Mucosa of descending colon (tissue), 3 donors: ENCODE measurements around the gene PLXNA4. TPM values are rescaled to one million over a fixed set of nuclear protein-coding genes. Genes with fewer than 3 reads are reported as not detected.

ENCODE experiments used
- ATAC-seq: fragments of 200-7000 bp; cut with Tn5 transposase; one replicate; pipeline ENCODE4 v1.9.1; 2020; ENCODE audit warnings: mild to moderate bottlenecking, moderate library complexity
- DNase-seq, 3 donors: peaks; one replicate each; pipeline ENCODE4 v3.0.0-alpha.2; 2020
- H3K36me3 ChIP-seq: fragments of 200-600 bp; one replicate; pipeline ENCODE4 v1.8.0; 2021; ENCODE audit warnings: low read depth, mild to moderate bottlenecking
- H3K4me1 ChIP-seq: fragments of 200-600 bp; one replicate; pipeline ENCODE4 v1.8.0; 2021; ENCODE audit warnings: low read depth, mild to moderate bottlenecking
- H3K4me3 ChIP-seq: fragments of 200-600 bp; one replicate; pipeline ENCODE4 v1.8.0; 2021; ENCODE audit warnings: mild to moderate bottlenecking
- H3K9me3 ChIP-seq: fragments of 200-600 bp; one replicate; pipeline ENCODE4 v1.8.0; 2021; ENCODE audit warnings: mild to moderate bottlenecking
- intact Hi-C, 2 donors: fragments of 100-400 bp; cut with DNase I in 1 of 2; cut with micrococcal nuclease in 1 of 2; formaldehyde crosslinking; loops; one replicate each; pipeline versions ENCODE4 v1.11.0 to v1.11.1; 2022; cut with DNase I, micrococcal nuclease
- total RNA-seq, 3 donors: library from RNA; stranded (reverse); fragmentation: NEBNext Ultra II Directional in 2 of 3; extraction: Animal tissue kit (Norgen Biotek cat#: 25700) in 2 of 3; gene quantifications; one replicate each; pipeline versions ENCODE4 v1.2.1 to v1.2.4, GENCODE V29; 2021 to 2023
- TF ChIP-seq, protein P1 (sequence below): fragments of 200-600 bp; IDR thresholded peaks from one replicate; pipeline ENCODE4 v1.8.0; 2022; ENCODE audit warnings: antibody characterized with exemption, mild to moderate bottlenecking
- donor health status: DM: no; HTN: no; CAD: no; lungs with moderate emphysema.
- donor health status: DM: no; HTN: no; CAD: no.
- donor health status: DM: no; HTN: yes; CAD: no.

PLXNA4 gene
- total RNA-seq, 3 donors from 2014 or later, result 0.78 to 3.5 (median 2.7) TPM

DNA sequence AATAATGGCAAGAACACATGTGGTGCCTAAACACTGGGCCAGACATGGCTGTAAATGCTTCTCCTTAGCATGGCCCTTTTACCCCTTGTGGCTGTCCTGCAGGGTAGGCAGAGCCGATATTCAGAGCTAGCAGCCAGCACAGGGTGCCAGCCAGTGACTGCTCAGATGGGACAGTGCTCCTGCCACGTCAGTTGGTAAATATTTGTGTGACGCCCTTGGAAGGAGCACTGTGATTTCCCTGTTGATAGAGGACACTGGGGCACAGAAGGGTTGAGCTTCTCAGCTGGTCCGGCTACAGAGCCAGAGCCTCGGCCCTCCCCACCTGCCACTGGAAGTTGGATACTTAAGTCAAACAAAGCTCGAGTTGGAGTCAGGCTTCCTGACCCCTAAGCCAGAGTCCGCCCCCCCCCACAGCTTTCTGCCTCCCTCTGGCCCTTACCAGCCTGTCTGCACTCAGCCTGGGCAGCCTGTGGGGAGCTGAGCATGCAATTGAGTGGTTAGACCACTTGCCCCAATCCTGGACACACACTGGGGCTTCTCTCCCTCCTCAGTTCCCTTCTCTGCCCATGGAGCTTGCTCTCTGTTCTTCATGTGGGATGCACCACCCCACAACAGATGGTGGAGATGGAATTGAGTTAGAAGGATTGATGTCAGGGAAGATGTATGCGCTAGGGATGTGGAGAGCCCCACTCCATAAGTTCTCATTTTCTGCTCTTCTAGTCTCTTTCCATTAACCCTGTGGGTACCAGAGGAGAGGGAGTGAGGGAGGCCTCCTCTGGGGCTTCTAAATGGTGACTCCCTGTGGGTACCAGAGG is 350.8 kb downstream of the PLXNA4 start:
- Histone ChIP-seq H3K9me3 (no peaks in the 10 kb centered on the region), H3K4me1 (no peaks in the 10 kb centered on the region), H3K36me3 (no peaks in the 10 kb centered on the region), H3K4me3 (no peak overlapping the region)
- intact Hi-C loops, result no loop called here
- TF ChIP-seq, protein P1, sequence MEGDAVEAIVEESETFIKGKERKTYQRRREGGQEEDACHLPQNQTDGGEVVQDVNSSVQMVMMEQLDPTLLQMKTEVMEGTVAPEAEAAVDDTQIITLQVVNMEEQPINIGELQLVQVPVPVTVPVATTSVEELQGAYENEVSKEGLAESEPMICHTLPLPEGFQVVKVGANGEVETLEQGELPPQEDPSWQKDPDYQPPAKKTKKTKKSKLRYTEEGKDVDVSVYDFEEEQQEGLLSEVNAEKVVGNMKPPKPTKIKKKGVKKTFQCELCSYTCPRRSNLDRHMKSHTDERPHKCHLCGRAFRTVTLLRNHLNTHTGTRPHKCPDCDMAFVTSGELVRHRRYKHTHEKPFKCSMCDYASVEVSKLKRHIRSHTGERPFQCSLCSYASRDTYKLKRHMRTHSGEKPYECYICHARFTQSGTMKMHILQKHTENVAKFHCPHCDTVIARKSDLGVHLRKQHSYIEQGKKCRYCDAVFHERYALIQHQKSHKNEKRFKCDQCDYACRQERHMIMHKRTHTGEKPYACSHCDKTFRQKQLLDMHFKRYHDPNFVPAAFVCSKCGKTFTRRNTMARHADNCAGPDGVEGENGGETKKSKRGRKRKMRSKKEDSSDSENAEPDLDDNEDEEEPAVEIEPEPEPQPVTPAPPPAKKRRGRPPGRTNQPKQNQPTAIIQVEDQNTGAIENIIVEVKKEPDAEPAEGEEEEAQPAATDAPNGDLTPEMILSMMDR, result no peak
- ATAC-seq (peak; percentile 90), DNase-seq (peak in 2 of 3 donors; percentile 59 to 72)

DNA sequence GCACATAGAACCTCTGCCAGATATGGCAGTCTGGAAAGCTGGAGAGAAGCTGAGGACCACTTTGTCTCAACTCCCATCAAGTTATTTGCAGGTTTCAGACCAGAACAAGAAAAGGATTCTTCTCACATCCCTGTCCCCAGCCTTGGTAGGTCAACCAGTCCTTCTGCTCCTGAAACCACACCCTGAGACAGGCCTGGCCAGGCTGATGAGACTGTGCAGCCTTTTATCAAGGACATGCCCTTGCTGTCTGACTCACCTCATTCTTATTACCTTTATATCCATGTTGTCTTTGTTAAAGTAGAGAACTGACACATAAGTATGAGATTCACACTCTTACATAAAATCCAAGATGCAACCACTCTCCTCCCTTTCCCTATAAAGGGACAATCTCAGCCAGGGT is 354.9 kb downstream of the PLXNA4 start:
- Histone ChIP-seq H3K4me3 (no peak overlapping the region), H3K4me1 (no peaks in the 10 kb centered on the region), H3K9me3 (no peaks in the 10 kb centered on the region), H3K36me3 (no peaks in the 10 kb centered on the region)
- intact Hi-C loops, result no loop called here
- peak in 1 of 3 donors; percentile 23 for DNase-seq
- TF ChIP-seq, protein P1, result no peak
- ATAC-seq, result peak; percentile 61

DNA sequence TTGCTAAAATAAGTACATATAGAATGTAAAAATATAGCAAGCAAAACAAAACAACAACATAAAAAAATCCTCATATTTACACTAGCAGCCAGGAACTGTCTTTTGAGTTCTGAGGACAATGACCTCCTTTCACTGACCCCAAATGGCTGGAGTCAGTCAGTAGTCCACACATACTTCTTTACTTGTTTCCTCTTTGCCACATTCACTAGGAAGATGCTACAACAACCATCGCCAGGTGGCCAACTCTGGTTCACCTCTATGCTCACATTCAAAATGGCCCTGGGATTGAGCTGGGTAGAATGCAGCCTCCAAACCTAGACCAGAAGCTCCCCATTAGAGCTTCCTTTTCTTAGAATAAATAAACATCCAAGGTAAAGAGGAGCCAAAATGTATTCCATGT is 356.2 kb downstream of the PLXNA4 start:
- Histone ChIP-seq H3K4me3 (no peak overlapping the region), H3K4me1 (no peaks in the 10 kb centered on the region), H3K9me3 (no peaks in the 10 kb centered on the region), H3K36me3 (no peaks in the 10 kb centered on the region)
- TF ChIP-seq, protein P1, result no peak
- intact Hi-C loops, result no loop called here
- no peak for DNase-seq
- no peak for ATAC-seq

DNA sequence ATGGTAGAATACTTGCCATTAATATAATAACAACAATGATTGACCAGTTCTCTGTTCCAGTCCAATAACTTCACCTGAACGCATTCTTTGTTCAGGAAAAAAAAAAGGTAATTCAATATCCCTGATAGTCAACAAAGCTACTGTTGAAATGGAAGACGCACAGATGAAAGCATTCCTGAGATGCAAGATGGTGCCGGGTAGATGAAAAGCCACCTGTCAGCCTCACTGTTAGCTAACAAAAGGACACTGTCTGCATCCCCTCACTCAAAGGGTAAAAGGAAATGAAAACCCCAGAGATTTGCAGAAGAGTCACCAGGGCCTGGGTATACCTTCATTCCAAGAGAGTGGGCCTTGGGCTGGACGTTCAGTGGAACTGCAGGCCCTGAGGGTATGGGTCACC is 357.4 kb downstream of the PLXNA4 start:
- H3K4me1 ChIP-seq, result no peaks in the 10 kb centered on the region
- no peaks in the 10 kb centered on the region for H3K9me3 ChIP-seq
- TF ChIP-seq, protein P1, result no peak
- DNase-seq, result no peak
- H3K4me3 ChIP-seq, result no peak overlapping the region
- no peaks in the 10 kb centered on the region for H3K36me3 ChIP-seq
- intact Hi-C loops, result no loop called here
- no peak for ATAC-seq

DNA sequence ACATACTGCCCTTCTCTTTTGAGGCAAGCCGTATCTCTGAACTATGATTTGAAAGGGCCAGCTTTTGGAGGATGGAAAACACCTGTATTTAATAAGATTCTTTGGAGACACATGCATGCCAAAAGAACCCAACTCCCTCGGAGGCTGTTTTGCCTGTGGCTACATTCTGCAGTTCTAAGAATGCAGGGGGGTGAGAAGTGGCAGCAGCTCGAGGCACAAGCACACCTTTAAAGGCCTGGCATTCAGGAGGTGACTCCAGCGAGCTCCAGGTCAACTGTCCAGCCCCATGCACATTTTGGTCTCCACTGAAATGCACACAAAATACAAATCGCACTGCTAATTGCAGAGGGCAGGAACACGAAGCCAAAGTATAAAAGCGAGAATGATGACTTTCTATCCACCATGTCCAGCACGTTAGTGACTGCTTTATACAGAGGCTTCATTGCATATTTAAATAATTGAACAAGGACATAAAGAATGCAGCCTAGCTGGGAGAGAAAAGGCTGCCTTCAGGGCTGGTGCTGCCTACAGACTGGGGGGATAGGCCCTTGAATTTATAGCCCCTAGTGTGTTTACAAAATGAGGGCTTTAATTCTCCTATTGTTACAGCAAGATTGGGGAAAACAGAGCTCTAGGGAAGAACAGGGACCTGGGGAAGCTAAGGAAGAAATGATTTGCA is 359.3 kb downstream of the PLXNA4 start:
- H3K4me3 ChIP-seq, result no peak overlapping the region
- no peak for ATAC-seq
- no peaks in the 10 kb centered on the region for H3K36me3 ChIP-seq
- no peak for DNase-seq
- TF ChIP-seq, protein P1, result no peak
- H3K4me1 ChIP-seq, result no peaks in the 10 kb centered on the region
- intact Hi-C loops, result no loop called here
- H3K9me3 ChIP-seq, result no peaks in the 10 kb centered on the region
